ENCODE data around the gene OGDH.

OGDH gene

GRCh38 chr7:44709011-44709915 is 102.8 kb downstream of the OGDH start:
- Mint-ChIP-seq H3K27ac (peak overlapping the region; percentile 42), H3K36me3 (ENCODE audit: low read depth) (peaks cover 27% of the 10 kb centered on the region), H3K9me3 (peaks cover 7% of the 10 kb centered on the region), H3K4me1 (peaks cover 25% of the 10 kb centered on the region), H3K4me3 (no peak overlapping the region), H3K27me3 (ENCODE audit: low read depth, poor library complexity) (peaks cover 9% of the 10 kb centered on the region)
- no peak for DNase-seq
- TF ChIP-seq CTCF (IDR thresholded peaks at IDR 0.05), result no peak

- no peak for TF ChIP-seq CTCF (IDR thresholded peaks at IDR 0.05)
- Mint-ChIP-seq H3K9me3 (peaks cover 7% of the 10 kb centered on the region), H3K4me3 (no peak overlapping the region), H3K4me1 (peaks cover 25% of the 10 kb centered on the region), H3K27ac (peak overlapping the region; percentile 86), H3K36me3 (ENCODE audit: low read depth) (peaks cover 22% of the 10 kb centered on the region), H3K27me3 (ENCODE audit: low read depth, poor library complexity) (peaks cover 11% of the 10 kb centered on the region)
- DNase-seq, result no peak
Observed at GRCh38 chr7:44709945-44710596, 103.6 kb downstream of the OGDH start.

GRCh38 chr7:44711528-44711927 is 105.1 kb downstream of the OGDH start:
- Mint-ChIP-seq H3K9me3 (no peaks in the 10 kb centered on the region), H3K4me3 (no peak overlapping the region), H3K27ac (peak overlapping the region; percentile 64), H3K4me1 (peaks cover 29% of the 10 kb centered on the region), H3K36me3 (ENCODE audit: low read depth) (peaks cover 13% of the 10 kb centered on the region), H3K27me3 (ENCODE audit: low read depth, poor library complexity) (peaks cover 12% of the 10 kb centered on the region)
- no peak for DNase-seq
- no peak for TF ChIP-seq CTCF (IDR thresholded peaks at IDR 0.05)

- H3K27me3 Mint-ChIP-seq (ENCODE audit: low read depth, poor library complexity), result peaks cover 12% of the 10 kb centered on the region
- no peaks in the 10 kb centered on the region for H3K9me3 Mint-ChIP-seq
- no peak for DNase-seq
- H3K36me3 Mint-ChIP-seq (ENCODE audit: low read depth), result peaks cover 13% of the 10 kb centered on the region
- H3K4me1 Mint-ChIP-seq, result peaks cover 30% of the 10 kb centered on the region
- no peak for TF ChIP-seq CTCF (IDR thresholded peaks at IDR 0.05)
- H3K4me3 Mint-ChIP-seq, result no peak overlapping the region
- peak overlapping the region; percentile 64 for H3K27ac Mint-ChIP-seq
Observed at GRCh38 chr7:44712012-44712411, 105.6 kb downstream of the OGDH start.

- peaks cover 12% of the 10 kb centered on the region for H3K27me3 Mint-ChIP-seq (ENCODE audit: low read depth, poor library complexity)
- H3K27ac Mint-ChIP-seq, result no peak overlapping the region
- DNase-seq, result no peak
- H3K36me3 Mint-ChIP-seq (ENCODE audit: low read depth), result peaks cover 4% of the 10 kb centered on the region
- H3K9me3 Mint-ChIP-seq, result no peaks in the 10 kb centered on the region
- no peak for TF ChIP-seq CTCF (IDR thresholded peaks at IDR 0.05)
- peaks cover 30% of the 10 kb centered on the region for H3K4me1 Mint-ChIP-seq
- no peak overlapping the region for H3K4me3 Mint-ChIP-seq
Observed at GRCh38 chr7:44713141-44713540, 106.7 kb downstream of the OGDH start.

Data from nephron progenitor cell (in vitro differentiated cells).